Measurements from ENCODE around the gene MVB12B. TPM values are rescaled to one million over a fixed set of nuclear protein-coding genes. Genes with fewer than 3 reads are reported as not detected.

MVB12B gene
- total RNA-seq, 2 donors from 2014 or later = 1.1 to 13.3 TPM

GRCh38 chr9:126500600-126501382, 174.2 kb downstream of the MVB12B start:
- H3K4me1 Mint-ChIP-seq (ENCODE audit: low read depth in 2 of 2) = peaks cover 6 to 11% of the 10 kb centered on the region in 2 donors
- no peaks in the 10 kb centered on the region for H3K36me3 Mint-ChIP-seq
- no peak overlapping the region for H3K4me3 Mint-ChIP-seq
- H3K9me3 Mint-ChIP-seq = no peaks in the 10 kb centered on the region
- H3K27me3 Mint-ChIP-seq = peaks cover 0 to 10% of the 10 kb centered on the region in 2 donors
- DNase-seq (ENCODE audit: low spot score) (peak; percentile 76), ATAC-seq (peak; percentile 62 to 71)
- no peak overlapping the region for H3K27ac Mint-ChIP-seq

- H3K27me3 Mint-ChIP-seq = peaks cover 0 to 10% of the 10 kb centered on the region in 2 donors
- H3K27ac Mint-ChIP-seq = no peak overlapping the region
- DNase-seq (ENCODE audit: low spot score) (no peak), ATAC-seq (no peak)
- peaks cover 6 to 11% of the 10 kb centered on the region in 2 donors for H3K4me1 Mint-ChIP-seq (ENCODE audit: low read depth in 2 of 2)
- H3K4me3 Mint-ChIP-seq = no peak overlapping the region
- no peaks in the 10 kb centered on the region for H3K9me3 Mint-ChIP-seq
- H3K36me3 Mint-ChIP-seq = no peaks in the 10 kb centered on the region
Measured at GRCh38 chr9:126501383-126502331, 175.0 kb downstream of the MVB12B start.

DNA sequence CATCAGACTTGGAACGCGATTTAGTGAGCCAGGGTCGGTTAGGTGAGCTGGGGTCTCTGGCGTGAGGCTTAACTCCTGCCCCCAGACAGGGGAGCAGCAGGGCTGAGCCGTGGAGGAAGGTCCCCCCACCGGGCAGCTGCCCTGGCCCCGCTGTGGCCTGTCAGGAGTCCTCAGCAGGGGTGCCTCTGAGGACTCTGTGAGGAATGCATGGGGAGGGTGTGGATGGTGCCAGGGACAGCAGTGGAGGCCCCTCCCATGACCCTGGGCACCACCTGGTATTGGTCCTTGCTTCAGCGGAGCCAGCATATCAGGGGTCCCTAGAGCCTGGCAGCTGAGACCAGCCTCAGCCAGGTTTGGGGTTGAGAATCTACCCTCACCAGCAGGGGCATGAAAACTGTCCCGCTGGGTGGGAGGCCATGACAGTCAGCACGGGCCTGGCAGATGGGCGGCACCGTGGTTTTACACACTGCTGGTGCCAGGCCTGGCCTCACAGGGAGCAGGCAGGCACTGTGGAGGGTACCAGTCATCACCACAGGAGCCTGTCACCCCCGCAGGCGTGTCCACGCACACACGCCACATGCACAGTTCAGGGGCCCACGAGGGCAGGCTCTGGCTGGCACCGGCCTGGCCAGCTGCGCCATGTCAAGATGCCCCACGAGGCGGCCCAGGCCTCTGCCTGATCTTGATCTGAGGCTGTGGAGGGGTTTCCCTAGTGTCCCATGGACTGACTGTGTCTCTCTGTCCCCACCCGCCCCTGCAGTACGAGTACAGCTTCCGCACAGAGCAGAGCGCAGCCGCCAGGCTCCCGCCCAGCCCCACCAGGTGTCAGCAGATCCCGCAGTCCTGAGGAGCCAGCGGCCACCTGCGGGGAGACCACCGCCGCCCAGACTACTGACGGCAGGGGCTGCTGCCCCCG, 176.0 kb downstream of the MVB12B start:
- Mint-ChIP-seq H3K4me1 (ENCODE audit: low read depth in 2 of 2) (peaks cover 6 to 11% of the 10 kb centered on the region in 2 donors), H3K27ac (no peak overlapping the region), H3K27me3 (peaks cover 0 to 10% of the 10 kb centered on the region in 2 donors), H3K9me3 (no peaks in the 10 kb centered on the region), H3K4me3 (no peak overlapping the region), H3K36me3 (no peaks in the 10 kb centered on the region)
- no peak for ATAC-seq
- no peak for DNase-seq (ENCODE audit: low spot score)

GRCh38 chr9:126503333-126504085, 176.9 kb downstream of the MVB12B start:
- Mint-ChIP-seq H3K4me3 (no peak overlapping the region), H3K4me1 (ENCODE audit: low read depth in 2 of 2) (peaks cover 6 to 13% of the 10 kb centered on the region in 2 donors), H3K36me3 (no peaks in the 10 kb centered on the region), H3K9me3 (no peaks in the 10 kb centered on the region), H3K27me3 (peaks cover 0 to 10% of the 10 kb centered on the region in 2 donors), H3K27ac (no peak overlapping the region)
- DNase-seq (ENCODE audit: low spot score) = no peak
- no peak for ATAC-seq

- peaks cover 0 to 10% of the 10 kb centered on the region in 2 donors for H3K27me3 Mint-ChIP-seq
- H3K9me3 Mint-ChIP-seq = no peaks in the 10 kb centered on the region
- DNase-seq (ENCODE audit: low spot score) = no peak
Measured at GRCh38 chr9:126504086-126504976, 177.7 kb downstream of the MVB12B start.

DNA sequence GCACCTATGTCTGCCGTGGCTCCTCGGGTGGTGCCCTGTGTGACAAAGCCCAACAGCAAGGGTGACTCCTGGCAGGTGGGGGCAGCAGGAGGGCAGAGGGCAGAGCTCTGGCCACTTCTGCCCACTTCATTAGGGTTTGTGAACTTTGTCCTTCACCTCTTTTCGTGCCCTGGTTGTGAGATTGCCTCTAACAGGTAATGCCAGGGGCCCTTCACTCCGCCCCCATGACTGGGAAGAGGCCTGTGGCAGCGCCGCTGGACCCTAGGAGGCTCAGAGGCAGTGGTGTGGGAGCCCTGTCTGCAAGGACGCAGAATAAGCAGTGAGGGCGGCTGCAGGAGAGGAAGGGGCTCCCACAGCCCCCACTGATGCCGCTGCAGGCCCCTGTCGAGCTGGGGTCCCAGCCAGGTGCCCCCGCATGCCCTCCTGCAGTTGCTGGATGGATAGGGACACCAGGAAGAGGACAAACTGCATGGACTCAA, 178.4 kb downstream of the MVB12B start:
- no peak overlapping the region for H3K27ac Mint-ChIP-seq
- H3K36me3 Mint-ChIP-seq = no peaks in the 10 kb centered on the region
- peaks cover 0 to 8% of the 10 kb centered on the region in 2 donors for H3K4me1 Mint-ChIP-seq (ENCODE audit: low read depth in 2 of 2)
- ATAC-seq = no peak
- H3K4me3 Mint-ChIP-seq = no peak overlapping the region
- peaks cover 0 to 7% of the 10 kb centered on the region in 2 donors for H3K27me3 Mint-ChIP-seq
- H3K9me3 Mint-ChIP-seq = no peaks in the 10 kb centered on the region
- DNase-seq (ENCODE audit: low spot score) = no peak

More at GRCh38 chr9:126504086-126504976, 177.7 kb downstream of the MVB12B start:
- ATAC-seq = no peak
- Mint-ChIP-seq H3K36me3 (no peaks in the 10 kb centered on the region), H3K4me3 (no peak overlapping the region), H3K4me1 (ENCODE audit: low read depth in 2 of 2) (peaks cover 0 to 11% of the 10 kb centered on the region in 2 donors), H3K27ac (no peak overlapping the region)

GRCh38 chr9:126505697-126506346, 179.2 kb downstream of the MVB12B start:
- ATAC-seq (no peak), DNase-seq (ENCODE audit: low spot score) (no peak)
- Mint-ChIP-seq H3K27me3 (peaks cover 0 to 1% of the 10 kb centered on the region in 2 donors), H3K4me3 (no peak overlapping the region), H3K27ac (no peak overlapping the region), H3K9me3 (no peaks in the 10 kb centered on the region), H3K36me3 (no peaks in the 10 kb centered on the region), H3K4me1 (ENCODE audit: low read depth in 2 of 2) (peaks cover 0 to 6% of the 10 kb centered on the region in 2 donors)

GRCh38 chr9:126506361-126507317, 180.0 kb downstream of the MVB12B start:
- Mint-ChIP-seq H3K4me3 (no peak overlapping the region), H3K27ac (no peak overlapping the region), H3K36me3 (no peaks in the 10 kb centered on the region), H3K4me1 (ENCODE audit: low read depth in 2 of 2) (peaks cover 0 to 3% of the 10 kb centered on the region in 2 donors), H3K27me3 (peaks cover 4 to 6% of the 10 kb centered on the region in 2 donors), H3K9me3 (no peaks in the 10 kb centered on the region)
- no peak for ATAC-seq
- DNase-seq (ENCODE audit: low spot score) = no peak

DNA sequence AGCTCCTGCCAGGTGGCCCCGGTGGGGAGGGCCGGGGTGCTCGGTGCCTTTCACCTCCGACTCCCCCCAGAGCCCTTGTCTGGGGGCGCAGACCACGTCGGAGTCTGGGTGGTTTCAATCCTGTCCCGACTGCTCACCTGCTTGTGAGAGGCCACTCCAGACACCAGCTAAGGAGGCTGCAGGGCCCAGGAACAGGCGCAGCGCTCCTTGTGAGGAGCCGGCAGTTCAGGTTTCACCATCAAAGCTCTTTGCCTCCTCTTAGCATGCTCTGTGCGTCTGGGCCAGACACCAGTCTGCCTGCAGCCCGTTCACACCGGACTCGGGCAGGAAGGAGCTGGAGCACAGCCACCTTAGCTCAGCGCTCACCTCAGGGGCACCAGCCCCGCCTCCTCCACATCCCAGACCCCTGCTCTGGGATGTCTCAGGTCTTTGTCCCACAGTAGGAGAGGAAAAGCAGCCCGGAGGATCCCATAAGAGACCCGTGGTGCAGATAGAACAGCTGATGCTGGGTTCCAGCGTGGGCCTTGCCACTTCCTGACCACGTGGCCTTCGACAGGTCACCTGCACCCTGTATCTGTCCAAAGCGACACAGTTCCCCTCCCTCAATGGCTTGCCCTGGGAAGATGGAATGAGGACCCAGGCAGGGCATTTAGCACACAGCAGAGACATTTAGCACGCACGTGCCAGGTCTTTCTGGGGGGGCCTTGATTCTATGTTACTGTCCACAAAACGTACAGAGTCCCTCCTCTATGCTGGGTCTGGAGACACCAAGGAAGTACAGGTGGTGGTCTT, 180.9 kb downstream of the MVB12B start:
- Mint-ChIP-seq H3K27ac (no peak overlapping the region), H3K4me1 (ENCODE audit: low read depth in 2 of 2) (peaks cover 0 to 3% of the 10 kb centered on the region in 2 donors), H3K4me3 (no peak overlapping the region), H3K27me3 (peaks cover 10 to 15% of the 10 kb centered on the region in 2 donors), H3K36me3 (no peaks in the 10 kb centered on the region), H3K9me3 (no peaks in the 10 kb centered on the region)
- ATAC-seq (no peak), DNase-seq (ENCODE audit: low spot score) (no peak)

DNA sequence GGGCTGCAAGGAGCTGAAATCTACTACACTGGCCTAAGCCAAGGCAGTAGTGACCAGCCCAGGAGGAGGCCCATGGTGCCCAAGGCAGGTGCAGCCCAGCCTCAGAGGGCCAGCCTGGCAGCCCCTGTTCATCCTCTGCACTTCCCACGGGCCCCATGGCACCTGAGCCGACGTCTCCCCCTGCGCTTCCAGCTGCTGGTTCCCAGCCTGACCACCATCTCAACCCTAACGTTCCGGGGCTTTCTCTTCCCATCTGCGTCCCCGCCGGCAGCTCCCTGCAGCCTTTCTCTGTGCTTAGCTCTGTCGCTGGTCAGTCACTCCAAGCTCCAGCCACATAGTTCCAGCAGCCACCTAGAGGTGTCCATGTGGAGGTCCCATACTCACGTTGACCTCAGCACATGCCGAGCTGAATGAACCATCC, 181.6 kb downstream of the MVB12B start:
- Mint-ChIP-seq H3K27ac (no peak overlapping the region), H3K4me1 (ENCODE audit: low read depth in 2 of 2) (peaks cover 0 to 5% of the 10 kb centered on the region in 2 donors), H3K27me3 (peaks cover 13 to 21% of the 10 kb centered on the region in 2 donors), H3K36me3 (no peaks in the 10 kb centered on the region), H3K9me3 (no peaks in the 10 kb centered on the region), H3K4me3 (no peak overlapping the region)
- no peak for ATAC-seq
- DNase-seq (ENCODE audit: low spot score) = no peak

All from natural killer cell treated with Interleukin-12 subunit alpha and Interleukin-12 subunit beta and Interleukin-15 and Interleukin-18, amount 100 ng/mL, for 72 hours (primary cell).